ENCODE results near the gene GRIN2A. TPM values are rescaled to one million over a fixed set of nuclear protein-coding genes. Genes with fewer than 3 reads are reported as not detected.

The GRIN2A gene
- polyA plus RNA-seq, 2 of the 4 experiments (the other 2 are of a cell fraction) = not detected

DNA sequence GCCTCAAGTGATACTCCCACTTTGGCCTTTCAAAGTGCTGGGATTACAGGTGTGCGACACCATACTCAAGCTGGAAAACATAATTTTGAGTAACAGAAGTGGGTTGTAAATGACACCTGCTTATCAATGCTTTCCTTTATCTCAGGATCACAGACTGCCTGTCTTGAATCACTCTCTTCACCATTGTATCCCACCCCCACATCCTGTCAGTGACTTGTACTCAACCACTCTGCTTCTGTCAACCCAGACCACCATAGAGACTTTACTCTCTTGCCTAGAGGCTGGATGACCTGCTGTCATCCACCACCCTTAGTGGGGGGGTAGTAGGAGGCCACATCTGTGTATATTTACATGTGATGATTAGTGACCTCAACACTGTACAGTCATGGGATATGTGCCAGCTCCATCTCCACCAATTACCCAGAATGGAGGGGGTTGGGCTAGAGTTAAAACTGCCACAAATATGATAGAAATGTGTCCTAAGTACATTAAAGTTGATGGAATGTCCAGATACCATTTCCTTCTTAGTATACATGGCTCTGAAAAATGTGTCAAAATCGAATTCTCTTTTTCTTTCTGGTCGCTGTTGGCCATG lies 338.7 kb downstream of the GRIN2A start:
- POLR2A ChIA-PET = no interaction called here
- DNase-seq (ENCODE audit: low read depth in 1 of 2, low spot score in 1 of 2) (no peak), ATAC-seq (no peak), FAIRE-seq (no peak)
- Histone ChIP-seq H3K4me2 (no peak overlapping the region), H3K4me3 (no peak overlapping the region), H3K4me1 (peaks cover 16% of the 10 kb centered on the region; the same call in 2 of the 3 replicates), H3K27ac (no peak overlapping the region), H3K9me3 (no peaks in the 10 kb centered on the region)
- TF ChIP-seq EP300 (IDR thresholded peaks at IDR 0.05) = no peak
- no peak for TF ChIP-seq HOXB13 (CRISPR knock-in tag; IDR thresholded peaks at IDR 0.05; ENCODE audit: low read depth)
- TF ChIP-seq SREBF2 (IDR thresholded peaks at IDR 0.05) = no peak
- TF ChIP-seq CBX2 (IDR thresholded peaks at IDR 0.05; ENCODE audit: borderline replicate concordance, low read depth) = no peak
- TF ChIP-seq ZSCAN20 (CRISPR knock-in tag; IDR thresholded peaks at IDR 0.05) = no peak
- no peak for TF ChIP-seq RFX5 (IDR thresholded peaks at IDR 0.05)
- TF ChIP-seq POLR2A (IDR thresholded peaks at IDR 0.05; ENCODE audit: low read length) = no peak
- TF ChIP-seq, protein P1, sequence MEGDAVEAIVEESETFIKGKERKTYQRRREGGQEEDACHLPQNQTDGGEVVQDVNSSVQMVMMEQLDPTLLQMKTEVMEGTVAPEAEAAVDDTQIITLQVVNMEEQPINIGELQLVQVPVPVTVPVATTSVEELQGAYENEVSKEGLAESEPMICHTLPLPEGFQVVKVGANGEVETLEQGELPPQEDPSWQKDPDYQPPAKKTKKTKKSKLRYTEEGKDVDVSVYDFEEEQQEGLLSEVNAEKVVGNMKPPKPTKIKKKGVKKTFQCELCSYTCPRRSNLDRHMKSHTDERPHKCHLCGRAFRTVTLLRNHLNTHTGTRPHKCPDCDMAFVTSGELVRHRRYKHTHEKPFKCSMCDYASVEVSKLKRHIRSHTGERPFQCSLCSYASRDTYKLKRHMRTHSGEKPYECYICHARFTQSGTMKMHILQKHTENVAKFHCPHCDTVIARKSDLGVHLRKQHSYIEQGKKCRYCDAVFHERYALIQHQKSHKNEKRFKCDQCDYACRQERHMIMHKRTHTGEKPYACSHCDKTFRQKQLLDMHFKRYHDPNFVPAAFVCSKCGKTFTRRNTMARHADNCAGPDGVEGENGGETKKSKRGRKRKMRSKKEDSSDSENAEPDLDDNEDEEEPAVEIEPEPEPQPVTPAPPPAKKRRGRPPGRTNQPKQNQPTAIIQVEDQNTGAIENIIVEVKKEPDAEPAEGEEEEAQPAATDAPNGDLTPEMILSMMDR (IDR thresholded peaks at IDR 0.05) = no peak
- TF ChIP-seq KDM5A (IDR thresholded peaks at IDR 0.05) = no peak
- no peak for TF ChIP-seq NFE2L2 (conservative IDR thresholded peaks at IDR 0.05; ENCODE audit: low read length)
- no peak for TF ChIP-seq EHMT2 (IDR thresholded peaks at IDR 0.05; ENCODE audit: low read depth)
- no peak for TF ChIP-seq ELK1 (IDR thresholded peaks at IDR 0.05; ENCODE audit: low read depth, low read length)
- CTCF ChIA-PET = no interaction called here
- WGBS (ENCODE audit: missing lambda C conversion rate) = 32% methylated on average over 3 of the region's 3 CpGs

DNA sequence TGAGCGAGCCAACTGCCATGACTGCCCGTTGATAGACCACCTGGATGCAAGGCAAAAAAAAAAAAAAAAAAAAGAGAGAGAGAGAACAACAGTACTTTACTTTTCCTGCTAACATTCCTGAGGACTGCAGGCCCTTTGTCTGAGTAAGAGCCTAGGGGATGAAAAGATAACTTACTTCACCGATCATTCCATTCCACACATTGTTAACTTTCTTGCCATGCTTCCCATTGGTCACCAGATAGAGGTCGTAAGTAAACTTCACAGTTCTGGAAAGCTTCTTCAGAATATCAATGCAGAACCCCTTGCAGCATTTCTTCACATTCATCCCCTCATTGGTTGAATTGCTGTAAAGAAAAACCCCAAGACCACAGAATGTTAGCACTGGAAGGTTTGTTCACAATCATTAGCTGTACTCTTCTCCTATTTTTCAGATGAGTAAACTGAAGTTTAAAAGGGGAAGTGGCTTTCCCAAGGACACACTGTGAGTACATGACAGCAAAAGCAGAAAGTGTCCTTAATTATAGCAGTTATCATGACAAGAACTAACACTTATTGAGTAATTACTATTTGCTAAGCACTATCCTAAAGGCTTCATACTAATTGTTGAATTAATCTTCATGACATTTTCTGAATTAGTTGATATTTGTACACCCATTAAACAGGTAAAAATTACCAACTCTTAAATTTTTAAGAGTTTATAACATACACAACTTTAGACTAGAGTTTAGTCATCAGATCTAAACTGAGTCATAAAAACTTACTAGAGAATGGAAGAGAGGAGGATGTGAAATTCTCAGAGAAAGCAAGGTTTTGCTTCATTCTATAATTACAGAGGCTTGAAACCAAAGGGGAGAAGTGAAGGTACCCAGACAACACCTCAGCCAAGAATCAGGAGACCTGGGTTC lies 341.2 kb downstream of the GRIN2A start:
- POLR2A ChIA-PET = no interaction called here
- no peak overlapping the region for H3K4me3 ChIP-seq
- no peak overlapping the region for H3K27ac ChIP-seq
- TF ChIP-seq ESRRA (IDR thresholded peaks at IDR 0.05; ENCODE audit: borderline replicate concordance, low read length) (no peak), ZSCAN20 (CRISPR knock-in tag; IDR thresholded peaks at IDR 0.05) (no peak), ZC3H11A (IDR thresholded peaks at IDR 0.05) (no peak)
- FAIRE-seq (no peak), DNase-seq (ENCODE audit: low read depth in 1 of 2, low spot score in 1 of 2) (no peak), ATAC-seq (no peak)
- peaks cover 6% of the 10 kb centered on the region; the same call in 1 of the 3 replicates for H3K4me1 ChIP-seq
- WGBS (ENCODE audit: missing lambda C conversion rate) = 2% methylated on average over 4 of the region's 4 CpGs
- CTCF ChIA-PET = interaction anchor here (0.6 to 0.7 kb wide), 2 partner anchors 82 to 305 kb away, joined by 3 read pairs; no protein-coding TSS in a partner anchor
- no peak overlapping the region for H3K4me2 ChIP-seq
- no peaks in the 10 kb centered on the region for H3K9me3 ChIP-seq

DNA sequence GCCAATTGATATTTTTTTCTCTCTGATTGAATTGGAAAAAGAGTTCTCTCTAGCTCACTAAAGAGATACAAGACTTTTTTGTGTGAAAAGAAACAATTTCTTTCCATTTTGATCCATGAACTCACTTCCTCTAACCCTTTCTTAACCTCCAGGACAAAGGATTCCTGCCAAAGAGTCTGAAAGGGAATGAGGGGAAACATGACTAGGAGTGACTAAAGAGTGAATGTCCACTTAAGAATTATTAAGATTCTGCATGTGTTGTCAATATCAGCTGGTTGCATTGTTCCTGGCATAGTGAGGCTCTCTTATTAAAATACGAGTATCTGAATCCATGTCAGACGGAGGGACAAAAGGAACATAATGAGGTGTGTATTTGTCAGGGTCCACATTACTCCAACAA lies 344.7 kb downstream of the GRIN2A start:
- no peak overlapping the region for H3K4me3 ChIP-seq
- DNase-seq (ENCODE audit: low read depth in 1 of 2, low spot score in 1 of 2) (no peak), ATAC-seq (no peak), FAIRE-seq (no peak)
- no peaks in the 10 kb centered on the region for H3K4me1 ChIP-seq
- no peak overlapping the region for H3K4me2 ChIP-seq
- CTCF ChIA-PET = no interaction called here
- no peaks in the 10 kb centered on the region for H3K9me3 ChIP-seq
- WGBS (ENCODE audit: missing lambda C conversion rate) = 2% methylated on average over 2 of the region's 2 CpGs
- H3K27ac ChIP-seq = no peak overlapping the region
- POLR2A ChIA-PET = no interaction called here
- TF ChIP-seq HOXB13 (CRISPR knock-in tag; IDR thresholded peaks at IDR 0.05; ENCODE audit: low read depth) = no peak
- TF ChIP-seq FOXS1 (CRISPR knock-in tag; IDR thresholded peaks at IDR 0.05) = no peak
- TF ChIP-seq, protein P2, sequence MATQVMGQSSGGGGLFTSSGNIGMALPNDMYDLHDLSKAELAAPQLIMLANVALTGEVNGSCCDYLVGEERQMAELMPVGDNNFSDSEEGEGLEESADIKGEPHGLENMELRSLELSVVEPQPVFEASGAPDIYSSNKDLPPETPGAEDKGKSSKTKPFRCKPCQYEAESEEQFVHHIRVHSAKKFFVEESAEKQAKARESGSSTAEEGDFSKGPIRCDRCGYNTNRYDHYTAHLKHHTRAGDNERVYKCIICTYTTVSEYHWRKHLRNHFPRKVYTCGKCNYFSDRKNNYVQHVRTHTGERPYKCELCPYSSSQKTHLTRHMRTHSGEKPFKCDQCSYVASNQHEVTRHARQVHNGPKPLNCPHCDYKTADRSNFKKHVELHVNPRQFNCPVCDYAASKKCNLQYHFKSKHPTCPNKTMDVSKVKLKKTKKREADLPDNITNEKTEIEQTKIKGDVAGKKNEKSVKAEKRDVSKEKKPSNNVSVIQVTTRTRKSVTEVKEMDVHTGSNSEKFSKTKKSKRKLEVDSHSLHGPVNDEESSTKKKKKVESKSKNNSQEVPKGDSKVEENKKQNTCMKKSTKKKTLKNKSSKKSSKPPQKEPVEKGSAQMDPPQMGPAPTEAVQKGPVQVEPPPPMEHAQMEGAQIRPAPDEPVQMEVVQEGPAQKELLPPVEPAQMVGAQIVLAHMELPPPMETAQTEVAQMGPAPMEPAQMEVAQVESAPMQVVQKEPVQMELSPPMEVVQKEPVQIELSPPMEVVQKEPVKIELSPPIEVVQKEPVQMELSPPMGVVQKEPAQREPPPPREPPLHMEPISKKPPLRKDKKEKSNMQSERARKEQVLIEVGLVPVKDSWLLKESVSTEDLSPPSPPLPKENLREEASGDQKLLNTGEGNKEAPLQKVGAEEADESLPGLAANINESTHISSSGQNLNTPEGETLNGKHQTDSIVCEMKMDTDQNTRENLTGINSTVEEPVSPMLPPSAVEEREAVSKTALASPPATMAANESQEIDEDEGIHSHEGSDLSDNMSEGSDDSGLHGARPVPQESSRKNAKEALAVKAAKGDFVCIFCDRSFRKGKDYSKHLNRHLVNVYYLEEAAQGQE (IDR thresholded peaks at IDR 0.05) = no peak
- no peak for TF ChIP-seq ZFP36 (IDR thresholded peaks at IDR 0.05; ENCODE audit: borderline replicate concordance, partially characterized antibody)
- TF ChIP-seq ZNF302 (CRISPR knock-in tag; IDR thresholded peaks at IDR 0.05) = no peak
- no peak for TF ChIP-seq RNF2 (IDR thresholded peaks at IDR 0.05; ENCODE audit: borderline replicate concordance, low read depth)
- no peak for TF ChIP-seq CHD2 (IDR thresholded peaks at IDR 0.05; ENCODE audit: low read length, partially characterized antibody)
- TF ChIP-seq, protein P3, sequence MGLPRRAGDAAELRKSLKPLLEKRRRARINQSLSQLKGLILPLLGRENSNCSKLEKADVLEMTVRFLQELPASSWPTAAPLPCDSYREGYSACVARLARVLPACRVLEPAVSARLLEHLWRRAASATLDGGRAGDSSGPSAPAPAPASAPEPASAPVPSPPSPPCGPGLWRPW (IDR thresholded peaks at IDR 0.05) = no peak
- no peak for TF ChIP-seq EHMT2 (IDR thresholded peaks at IDR 0.05; ENCODE audit: low read depth)
- no peak for TF ChIP-seq CBX2 (IDR thresholded peaks at IDR 0.05; ENCODE audit: borderline replicate concordance, low read depth)
- TF ChIP-seq POLR2A (IDR thresholded peaks at IDR 0.05; ENCODE audit: low read length) = no peak
- TF ChIP-seq CEBPB (IDR thresholded peaks at IDR 0.05) = no peak
- no peak for TF ChIP-seq ATOH8 (CRISPR knock-in tag; IDR thresholded peaks at IDR 0.05; ENCODE audit: low read depth)
- no peak for TF ChIP-seq KDM1A (IDR thresholded peaks at IDR 0.05; ENCODE audit: low read depth)
